ENCODE measurements around the gene AJUBA. TPM values are rescaled to one million over a fixed set of nuclear protein-coding genes. Genes with fewer than 3 reads are reported as not detected.

The AJUBA gene
- total and polyA plus RNA-seq, 2 of the 8 experiments (the other 6 are each of a cell fraction or from before 2014, with no cell fraction given) = 33.1 to 46.0 TPM

- TF ChIP-seq KDM5A (IDR thresholded peaks at IDR 0.05; ENCODE audit: low read length) = no peak
- no peak for TF ChIP-seq CBX5 (IDR thresholded peaks at IDR 0.05; ENCODE audit: low read depth, low read length)
- TF ChIP-seq TBP (IDR thresholded peaks at IDR 0.05; ENCODE audit: low read depth, low read length) = no peak
- TF ChIP-seq SP2 (IDR thresholded peaks at IDR 0.05; ENCODE audit: low read length) = no peak
- TF ChIP-seq PHF8 (conservative IDR thresholded peaks at IDR 0.05; ENCODE audit: low read depth, low read length) = no peak
Measured at GRCh38 chr14:23021434-23021833, 39.1 kb upstream of the AJUBA start (continued).
